Activated CD4-positive, alpha-beta T cell treated with anti-CD3 and anti-CD28 coated beads, Interleukin-2, Interleukin-6, amounts not matched to agents 100 ng/mL and 50 ng/mL, durations not matched to agents 16 hours and 8 hours (primary cell): ENCODE results near the gene SYNDIG1.

Experiments used
- DNase-seq: peaks from one replicate; pipeline ENCODE4 v3.0.0-alpha.2; 2020

SYNDIG1 gene

DNA sequence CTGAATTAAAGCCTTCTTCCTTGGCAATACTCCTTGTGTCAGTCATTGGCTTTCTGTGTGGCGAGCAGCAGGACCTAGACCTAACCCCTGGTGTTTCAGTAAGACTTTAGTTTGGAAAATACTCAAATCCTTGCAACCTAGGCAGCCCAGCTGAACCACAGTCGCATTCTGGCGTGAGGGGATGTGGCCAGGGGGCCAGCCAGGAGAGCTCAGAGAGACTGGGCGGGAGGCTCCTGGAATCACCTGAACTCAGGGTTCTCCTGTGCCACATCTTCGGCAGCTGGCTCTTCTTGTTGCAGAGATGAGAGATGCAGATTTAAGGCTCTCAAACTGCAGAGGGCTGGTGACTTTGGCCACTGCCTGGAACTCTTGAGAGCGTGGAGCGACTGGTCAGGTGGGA, 102.7 kb downstream of the SYNDIG1 start:
- DNase-seq = no peak

DNA sequence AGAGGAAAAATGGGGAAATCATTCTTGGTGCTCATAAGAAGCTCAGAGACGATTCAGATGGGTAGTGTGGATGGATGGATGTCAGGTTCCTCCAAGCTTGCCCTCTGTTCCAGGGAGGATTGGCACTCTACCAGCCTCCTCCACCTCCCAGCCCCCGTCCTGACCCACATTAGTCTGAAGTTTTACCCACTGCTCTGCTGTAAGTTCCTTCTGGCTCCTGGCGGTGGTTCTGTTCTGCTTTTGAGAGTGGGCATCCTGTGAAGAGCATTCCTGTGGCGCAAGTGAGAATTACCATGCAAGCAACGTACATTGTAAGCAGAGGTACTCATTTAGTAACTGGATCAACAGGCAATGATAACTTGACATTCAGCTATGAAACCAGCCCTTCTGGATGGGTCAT, 103.4 kb downstream of the SYNDIG1 start:
- DNase-seq = no peak

DNA sequence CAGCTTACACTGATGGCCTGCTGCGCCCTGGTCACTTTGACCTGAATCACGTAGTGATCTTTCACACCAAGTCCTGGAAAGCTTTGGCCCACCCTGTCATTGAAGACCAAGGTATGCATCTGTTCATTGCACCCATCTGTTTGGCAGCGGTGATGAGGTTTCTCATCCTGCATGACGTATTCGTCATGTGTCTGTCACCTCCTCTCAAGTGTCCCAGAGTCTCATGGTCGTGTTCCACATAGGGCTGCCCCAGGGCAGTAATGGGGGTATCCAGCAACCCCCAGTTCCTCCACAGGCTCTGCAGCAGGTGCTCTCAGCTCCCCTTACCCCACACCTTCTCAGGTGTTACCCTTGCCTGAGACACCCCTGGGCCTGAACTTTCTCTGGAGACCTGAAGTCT, 104.1 kb downstream of the SYNDIG1 start:
- DNase-seq = no peak

DNA sequence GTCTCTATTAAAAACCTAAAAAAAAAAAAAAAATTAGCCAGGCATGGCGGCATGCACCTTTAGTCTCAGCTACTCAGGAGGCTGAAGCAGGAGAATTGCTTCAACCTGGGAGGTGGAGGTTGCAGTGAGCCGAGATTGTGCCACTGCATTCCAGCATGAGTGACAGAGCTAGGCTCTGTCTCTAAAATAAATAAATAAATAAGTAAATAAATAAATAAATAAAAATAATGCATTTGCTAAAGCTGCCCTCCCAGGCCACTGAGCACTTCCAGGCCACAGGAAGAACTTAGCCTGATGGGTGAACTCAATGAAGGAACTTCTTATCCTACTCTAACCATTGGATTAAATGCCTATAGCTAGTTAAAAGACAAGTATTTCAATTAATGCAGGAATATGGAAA, 104.9 kb downstream of the SYNDIG1 start:
- no peak for DNase-seq

DNA sequence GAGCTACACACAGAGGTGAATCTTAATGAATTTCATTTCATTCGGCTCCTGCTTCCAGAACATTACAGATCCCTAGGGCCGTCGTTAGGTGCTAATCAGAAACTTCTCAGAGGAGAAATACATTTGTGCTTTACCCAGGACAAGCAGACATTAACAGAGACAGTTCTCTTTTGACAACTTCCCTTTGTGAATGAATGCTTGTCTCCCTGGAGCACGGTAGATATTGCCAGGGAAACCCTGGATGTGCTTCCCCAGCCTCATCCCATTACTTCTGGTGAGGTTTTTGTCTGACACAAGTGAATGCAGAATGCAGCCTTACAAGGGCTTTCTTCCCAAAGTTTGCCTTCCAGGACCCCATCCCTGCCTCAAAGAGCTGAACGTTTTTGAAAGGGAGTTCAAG, 105.4 kb downstream of the SYNDIG1 start:
- no peak for DNase-seq

DNA sequence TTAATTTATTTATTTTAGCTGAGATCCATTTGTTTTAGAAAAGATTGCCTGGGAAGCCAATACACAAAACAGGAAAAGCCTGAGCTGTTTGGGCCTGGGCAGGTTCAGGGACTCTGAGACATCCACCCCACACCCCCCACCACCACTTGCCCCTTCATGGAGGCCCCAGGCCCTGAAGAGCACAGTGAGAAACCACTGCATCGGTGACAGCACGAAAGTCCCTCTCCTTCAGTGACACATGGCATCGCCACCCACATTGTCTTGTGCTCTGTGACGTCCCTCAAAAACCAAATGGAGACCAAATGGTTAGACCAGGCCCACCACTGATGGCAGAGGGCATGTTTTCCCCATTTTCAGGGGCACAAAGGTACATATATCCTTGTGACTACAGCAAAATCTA, 106.4 kb downstream of the SYNDIG1 start:
- no peak for DNase-seq

DNA sequence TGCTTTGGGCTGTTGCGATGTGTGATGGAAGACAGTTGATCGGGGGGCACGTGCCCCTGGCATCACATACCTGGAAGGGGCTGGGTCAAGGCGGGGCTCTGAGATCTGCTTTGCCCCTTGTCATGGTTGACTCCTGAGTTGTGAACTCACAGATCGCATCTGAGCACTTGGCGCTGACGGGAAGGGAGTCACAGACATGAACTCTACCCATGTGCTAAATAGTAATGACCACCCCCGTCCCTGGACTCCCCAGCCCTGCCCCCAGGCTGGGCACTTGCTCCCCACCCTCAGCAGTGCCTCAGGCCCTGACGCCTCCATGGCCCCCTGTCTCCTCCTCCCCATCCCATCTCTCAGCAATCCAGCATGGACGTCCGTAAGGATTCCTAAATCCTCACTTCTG, 107.0 kb downstream of the SYNDIG1 start:
- DNase-seq = no peak

DNA sequence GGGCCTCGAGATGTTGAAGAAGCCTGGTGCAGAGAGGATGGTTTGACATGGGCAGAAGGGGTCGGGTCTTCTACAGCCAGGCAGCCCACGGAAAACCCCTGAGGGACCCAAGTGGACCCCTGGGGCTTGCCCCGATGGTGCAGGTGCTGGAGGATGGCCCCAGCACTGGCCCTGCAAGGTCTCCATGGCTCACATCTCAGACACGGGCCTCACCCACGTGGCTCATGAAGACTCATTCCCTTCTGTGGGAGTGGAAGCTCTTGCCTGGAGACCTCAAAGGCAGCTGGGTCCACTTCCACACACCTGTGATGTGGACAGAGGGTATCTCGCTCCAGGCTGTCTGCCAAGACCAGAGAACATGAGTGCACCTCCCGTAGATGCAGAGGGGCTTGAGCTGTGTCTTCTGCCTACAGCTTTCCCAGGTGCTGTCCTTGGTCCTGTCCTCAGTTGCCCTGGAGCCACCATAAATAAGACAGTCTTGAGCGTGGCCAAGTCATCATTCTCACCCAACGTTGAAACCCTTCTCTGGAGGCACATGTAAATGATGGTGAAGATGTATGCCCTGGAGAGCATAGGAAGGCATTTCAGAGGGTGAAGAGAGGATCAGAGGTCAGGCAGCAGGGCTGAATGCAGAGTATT, 108.0 kb downstream of the SYNDIG1 start:
- no peak for DNase-seq

DNA sequence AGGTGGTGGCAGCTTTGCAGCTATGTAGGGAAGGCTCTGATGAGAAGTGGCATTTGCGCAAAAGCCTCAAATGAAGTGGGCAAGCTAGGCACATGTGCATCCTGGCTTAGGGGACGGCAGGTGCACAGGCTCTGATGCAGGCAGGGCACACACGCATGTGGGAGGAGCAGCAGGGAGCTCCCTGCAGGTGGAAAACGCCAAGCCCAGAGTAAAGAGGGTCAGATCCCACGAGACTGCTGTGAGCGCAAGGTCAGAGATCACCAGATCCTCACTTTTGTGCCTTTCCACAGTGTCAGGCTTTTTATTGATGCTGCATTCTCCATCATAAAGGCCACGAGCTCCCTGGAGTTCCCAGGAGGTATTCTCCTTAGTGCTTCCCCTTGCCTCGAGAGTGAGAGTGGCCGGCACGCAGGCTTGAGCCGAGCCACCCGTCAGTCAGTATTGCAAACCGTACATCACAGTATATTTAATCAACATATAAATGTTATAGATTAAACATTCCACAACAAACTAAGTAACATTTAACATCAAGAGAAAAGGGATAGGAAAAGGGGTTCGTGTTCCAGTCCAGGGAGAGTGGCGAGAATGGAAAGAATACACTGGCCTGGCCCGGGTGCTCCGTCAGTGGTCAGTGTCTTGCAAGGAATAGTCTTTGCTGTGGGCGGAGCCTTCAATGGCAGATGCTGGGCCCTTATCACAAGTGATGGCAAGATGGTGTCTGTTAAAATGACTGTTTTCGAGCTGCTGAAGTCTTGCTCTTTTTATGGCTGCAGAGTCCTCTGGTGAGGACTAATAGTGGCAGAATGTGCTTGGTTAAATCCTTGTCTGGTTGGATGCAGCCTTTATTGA, 109.4 kb downstream of the SYNDIG1 start:
- no peak for DNase-seq

DNA sequence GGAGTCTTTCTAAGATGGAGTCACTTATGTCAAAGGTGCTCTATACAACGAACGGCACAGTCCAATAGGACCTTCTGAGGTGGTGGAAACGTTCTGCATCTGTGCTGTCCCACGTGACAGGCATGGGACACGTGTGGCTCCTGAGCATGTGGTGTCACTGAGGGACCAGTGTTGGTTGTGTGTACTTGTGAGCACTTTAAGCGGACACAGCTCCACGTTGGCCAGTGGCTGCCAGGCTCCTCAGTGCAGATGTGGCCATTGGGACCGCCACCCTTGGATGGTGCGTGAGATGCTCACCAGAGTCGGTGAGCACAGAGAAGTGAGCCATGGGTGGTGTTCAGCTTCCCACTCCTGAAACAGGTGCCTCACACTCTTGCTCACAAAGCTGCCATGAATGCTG, 110.0 kb downstream of the SYNDIG1 start:
- no peak for DNase-seq

DNA sequence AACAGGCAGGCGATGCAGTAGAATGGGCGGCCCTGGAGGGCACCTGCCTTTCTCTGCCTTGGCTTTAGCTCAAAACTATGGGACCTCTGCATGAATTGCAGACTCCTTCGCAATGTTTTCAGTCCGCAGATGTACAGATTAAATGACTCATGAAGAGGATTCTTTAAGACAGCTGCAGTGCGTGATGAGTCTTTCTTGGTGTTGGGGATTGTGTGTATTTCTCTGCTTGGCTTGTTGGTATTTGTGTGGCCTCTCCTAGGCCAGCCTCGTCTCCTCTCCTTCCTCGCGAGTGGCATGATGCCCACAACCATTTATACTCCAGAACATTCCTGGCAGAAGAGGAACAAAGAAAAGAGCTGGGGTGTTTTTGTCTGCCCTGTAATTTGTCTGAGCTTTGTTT, 110.6 kb downstream of the SYNDIG1 start:
- DNase-seq = no peak

DNA sequence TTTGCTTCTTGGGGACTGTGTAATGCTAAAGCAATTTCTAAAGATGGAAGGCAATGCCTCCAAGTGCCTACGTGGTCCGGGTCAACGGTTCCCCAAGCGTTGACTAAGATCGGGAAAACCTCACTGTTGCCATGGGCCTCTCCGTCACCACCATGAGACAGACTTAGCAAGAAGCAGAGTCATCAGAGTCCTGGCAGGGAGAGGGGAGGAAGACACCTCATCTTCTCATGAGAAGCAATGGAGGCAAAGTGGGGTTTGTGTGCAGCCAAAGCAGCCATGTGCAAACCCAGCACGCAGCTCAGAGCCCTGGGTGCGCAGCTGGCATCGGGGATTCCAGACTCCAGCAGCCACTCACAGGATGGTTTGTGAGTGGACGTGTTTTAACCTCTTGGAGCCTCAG, 111.4 kb downstream of the SYNDIG1 start:
- no peak for DNase-seq

DNA sequence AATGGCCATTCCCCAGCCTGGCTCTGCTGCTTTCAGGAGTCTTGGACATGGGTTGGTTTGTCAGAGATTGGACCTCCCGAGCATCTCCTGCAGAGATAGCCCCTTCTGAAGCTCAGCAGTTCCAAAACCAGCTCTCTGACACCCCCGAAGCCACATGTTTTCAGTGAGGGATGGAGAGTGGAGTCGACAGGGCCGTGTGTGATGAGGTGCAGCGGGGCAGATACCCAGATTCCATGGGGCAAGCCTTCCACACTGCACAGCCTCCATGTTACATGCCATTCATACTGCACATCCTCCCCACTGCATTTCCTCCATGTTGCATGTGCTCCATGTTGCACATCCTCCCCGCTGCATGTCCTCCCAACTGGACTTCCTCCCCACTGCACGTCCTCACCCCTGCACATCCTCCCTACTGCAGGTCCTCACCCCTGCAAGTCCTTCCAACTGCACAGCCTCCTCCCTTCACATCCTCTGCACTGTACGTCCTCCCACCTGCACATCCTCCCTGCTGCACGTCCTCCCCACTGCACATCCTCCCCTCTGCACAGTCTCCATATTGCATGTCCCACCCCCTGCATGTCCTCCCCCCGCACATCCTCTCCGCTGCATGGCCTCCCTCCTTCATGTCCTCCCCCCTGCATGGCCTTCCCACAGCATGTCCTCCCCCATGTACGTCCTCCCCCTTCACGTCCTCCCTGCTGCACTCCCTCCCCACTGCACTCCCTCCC, 112.2 kb downstream of the SYNDIG1 start:
- DNase-seq = no peak

DNA sequence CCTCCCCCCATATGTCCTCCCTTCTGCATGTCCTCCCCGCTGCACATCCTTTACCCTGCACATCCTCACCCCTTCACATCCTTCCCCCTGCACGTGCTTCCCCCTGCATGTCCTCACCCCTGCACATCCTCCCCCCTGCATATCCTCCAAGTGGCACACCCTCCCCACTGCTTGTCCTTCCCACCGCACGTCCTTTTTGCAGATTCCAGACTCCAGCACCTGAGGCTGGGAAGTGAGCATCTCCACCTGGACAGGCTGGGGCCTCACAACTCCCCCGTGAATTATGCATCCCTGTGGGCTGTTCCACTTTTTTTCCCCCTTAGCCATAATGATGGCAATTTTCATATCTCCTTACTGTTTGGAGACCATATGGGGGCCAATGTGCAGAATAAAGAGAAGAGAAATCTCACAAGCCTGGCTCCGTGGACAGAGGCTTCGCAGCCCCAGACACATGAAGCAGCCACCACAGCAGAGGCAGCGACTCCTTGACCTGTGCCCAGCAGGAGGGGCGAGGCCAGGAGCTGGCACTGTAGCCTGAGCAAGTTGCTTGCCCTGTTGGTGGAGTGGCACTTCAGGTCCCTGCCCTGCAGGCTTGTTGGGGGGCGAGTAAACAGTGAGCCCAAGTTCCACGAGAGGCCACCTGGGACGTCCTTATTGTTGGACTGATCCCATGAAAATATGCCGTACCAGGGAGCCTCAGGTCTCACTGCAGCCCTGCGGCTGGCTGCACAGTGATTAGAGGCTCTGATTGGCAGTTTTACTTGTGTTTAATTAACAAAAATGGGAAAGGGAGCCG, 113.1 kb downstream of the SYNDIG1 start:
- DNase-seq = no peak

DNA sequence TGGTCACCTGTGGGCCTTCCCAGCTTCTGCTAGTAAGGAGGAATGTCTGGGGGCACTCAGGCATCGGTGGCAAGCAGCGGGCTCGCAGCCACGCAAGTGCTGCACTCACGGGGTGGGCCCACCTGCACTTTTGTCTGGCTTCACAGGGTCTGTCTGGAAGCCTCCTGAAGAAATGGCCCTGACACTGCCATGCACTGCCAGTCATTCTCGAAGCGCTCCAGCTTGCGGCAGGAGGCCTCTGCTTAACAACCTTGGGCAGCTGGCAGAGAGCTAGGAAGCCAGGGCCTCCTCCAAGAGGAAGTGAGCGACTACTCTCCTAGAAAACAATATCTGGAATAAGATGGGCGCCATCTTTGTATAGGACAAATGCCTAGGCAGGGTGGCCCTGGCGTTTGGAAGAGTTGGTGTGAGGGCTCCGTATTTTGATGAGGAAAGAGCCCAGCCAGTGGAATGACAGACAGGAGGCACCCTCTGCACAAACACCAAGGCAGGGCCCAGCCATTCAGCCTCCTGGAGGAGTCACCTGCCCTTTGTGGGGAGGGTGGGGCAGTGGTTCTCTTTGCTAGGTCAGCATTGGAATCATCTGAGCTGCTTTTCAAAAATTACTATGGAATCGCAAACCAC, 113.9 kb downstream of the SYNDIG1 start:
- no peak for DNase-seq

DNA sequence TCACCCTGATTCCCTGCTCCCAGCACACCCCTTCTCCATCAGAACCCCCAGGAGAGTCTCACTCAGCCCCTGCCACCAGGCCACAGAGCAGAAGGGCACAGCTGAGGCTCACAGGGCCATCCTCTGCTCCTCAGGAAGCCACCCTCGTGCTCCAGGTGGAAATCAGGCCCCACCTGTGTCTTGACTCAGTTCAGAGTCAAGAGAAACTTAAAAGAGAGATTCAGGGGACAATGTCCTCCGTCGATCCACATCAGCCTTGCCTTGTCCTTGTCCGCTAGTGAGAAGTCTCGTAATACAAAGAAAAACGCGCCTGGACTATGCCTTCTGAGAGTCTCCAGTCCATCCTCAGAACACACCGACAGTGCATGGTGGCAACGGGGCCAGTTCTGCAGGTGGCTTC, 114.6 kb downstream of the SYNDIG1 start:
- no peak for DNase-seq

DNA sequence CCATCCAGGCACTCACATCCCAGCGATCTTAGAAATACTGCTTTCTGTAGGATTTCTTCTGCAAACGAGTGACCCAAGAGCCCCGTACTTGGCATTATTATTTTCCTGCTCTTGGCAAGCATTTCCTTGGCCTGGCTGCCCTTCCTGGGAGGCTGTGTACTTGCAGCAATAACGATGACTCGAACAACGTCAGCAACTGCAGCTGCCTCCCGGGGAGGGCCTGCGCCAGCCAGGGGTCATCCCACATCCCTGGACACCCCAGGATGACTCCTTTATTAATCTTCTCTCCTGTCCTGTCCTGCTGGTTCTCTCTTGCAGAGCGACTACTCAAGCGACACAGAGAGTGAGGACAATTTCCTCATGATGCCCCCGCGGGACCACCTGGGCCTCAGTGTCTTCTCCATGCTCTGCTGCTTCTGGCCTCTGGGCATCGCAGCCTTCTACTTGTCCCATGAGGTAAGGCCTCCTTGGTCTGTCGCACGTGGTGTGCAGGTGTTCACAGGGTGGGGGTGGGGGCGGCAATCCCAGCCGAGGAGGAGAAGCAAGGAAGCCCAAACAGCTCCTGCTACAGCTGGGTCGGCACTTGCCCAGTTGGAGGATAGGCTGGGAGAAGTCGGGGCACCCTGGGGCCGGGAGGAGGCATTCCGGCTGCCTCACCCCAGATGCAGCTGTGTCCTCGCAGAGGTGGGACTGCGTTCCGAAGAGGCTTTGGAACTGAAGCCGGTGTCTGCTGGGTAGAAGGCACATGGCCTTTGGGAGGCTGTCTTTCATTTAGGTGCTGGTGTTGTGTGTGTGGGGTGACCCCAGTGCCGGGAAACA, 115.3 kb downstream of the SYNDIG1 start:
- DNase-seq = no peak

DNA sequence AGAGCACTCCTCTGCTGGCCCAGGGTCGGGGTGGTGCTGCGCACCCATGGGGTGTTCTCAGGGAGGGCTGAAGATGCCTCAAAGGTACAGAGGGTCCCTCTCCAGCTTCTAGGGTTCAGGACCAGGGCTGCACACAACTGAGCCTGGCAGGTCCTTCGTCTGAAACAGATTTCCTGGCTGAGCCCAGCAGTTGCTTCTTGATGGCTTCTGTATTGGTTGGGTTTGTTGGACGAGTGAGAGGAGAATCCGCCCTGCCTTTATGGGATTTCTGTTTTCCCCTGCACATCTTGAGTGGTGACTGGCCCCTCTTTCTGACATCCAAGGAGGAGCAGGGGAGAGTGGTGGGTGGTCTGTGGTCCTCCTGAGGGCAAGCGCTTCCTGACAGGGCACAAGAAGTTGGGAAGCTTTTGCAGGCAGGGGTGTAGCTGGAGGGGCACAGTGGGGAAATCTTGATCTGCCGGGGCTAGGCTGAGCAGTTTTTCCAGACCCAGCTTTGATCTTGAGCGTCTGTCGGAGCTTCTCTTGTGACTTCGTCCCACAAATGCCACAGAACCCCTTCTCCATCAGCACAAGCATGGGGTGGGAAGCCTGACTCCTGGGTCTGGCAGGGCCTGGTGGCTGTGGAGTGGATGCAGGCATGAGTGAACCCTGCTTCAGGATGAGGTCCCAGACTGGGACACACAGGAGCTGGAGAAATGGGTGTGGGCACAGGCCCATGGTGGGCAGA, 116.5 kb downstream of the SYNDIG1 start:
- no peak for DNase-seq

DNA sequence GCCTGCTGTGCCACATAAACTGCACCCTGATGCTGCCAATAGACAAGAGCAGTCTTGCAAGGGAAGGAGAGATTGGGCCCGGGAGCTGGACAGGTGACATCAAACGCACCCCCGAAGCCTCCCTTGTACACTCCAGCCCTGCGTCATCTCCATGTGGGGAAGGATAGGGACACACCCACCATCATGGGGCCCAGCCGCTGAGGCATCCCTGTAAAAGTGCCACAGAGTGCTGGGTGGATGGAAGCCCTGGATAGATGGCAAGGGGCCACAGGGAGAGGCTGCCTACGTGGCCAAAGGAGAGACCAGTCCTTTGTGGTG, 117.1 kb downstream of the SYNDIG1 start:
- DNase-seq = no peak

DNA sequence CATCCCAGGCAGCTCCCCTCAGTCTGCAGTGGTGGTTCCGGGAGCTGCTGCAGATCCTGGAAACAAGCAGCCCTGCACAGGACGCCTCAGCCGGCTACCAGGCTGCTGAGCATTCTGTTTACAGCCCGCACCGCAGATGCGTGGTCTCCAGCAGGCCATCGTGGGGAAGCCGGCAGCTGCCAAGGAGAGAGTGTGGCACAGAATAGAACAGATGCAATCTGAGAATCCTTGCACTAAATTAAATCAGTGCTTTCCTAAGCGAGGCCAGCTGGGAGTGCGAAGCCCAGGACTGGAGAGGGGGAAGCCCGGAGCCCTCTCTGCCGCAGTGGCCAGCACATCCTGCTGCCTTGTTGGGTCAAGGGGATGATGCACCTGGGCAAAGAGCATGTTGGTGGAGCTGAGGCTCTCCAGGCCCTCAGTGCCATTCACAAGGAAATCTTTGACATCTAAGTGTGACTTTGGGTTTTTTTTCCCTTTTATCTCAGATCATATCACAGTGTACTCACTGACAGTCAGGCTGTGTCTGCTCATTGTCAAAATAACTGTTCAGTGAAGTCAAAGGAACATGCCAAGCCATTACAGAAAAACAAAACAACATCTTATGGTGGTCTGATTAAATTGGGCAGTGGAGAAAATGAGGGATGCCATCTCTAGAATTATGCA, 118.1 kb downstream of the SYNDIG1 start:
- no peak for DNase-seq
